ENCODE data around the gene WDR62. TPM values are rescaled to one million over a fixed set of nuclear protein-coding genes. Genes with fewer than 3 reads are reported as not detected.
A peak's percentile ranks its signal among the peaks of the same experiment; 100 is the strongest.

WDR62 gene
- total and polyA plus RNA-seq, 10 of the 15 experiments (the other 5 are each of a cell fraction or from before 2014, with no cell fraction given): 0.08 to 20.6 (median 10.9) TPM

GRCh38 chr19:36054119-36054732 is 471 bp upstream of the WDR62 start, which contains the start of gene THAP8 (continued):
- TF ChIP-seq CUX1 (IDR thresholded peaks at IDR 0.05; ENCODE audit: insufficient replicate concordance, low read depth, low read length) (no peak), MTA3 (IDR thresholded peaks at IDR 0.05; ENCODE audit: borderline replicate concordance, low read length) (no peak), MYC (IDR thresholded peaks at IDR 0.05; ENCODE audit: insufficient read depth, insufficient read length, insufficient replicate concordance, low read length, severe bottlenecking) (no peak), SMARCA5 (IDR thresholded peaks at IDR 0.05) (no peak), TAF1 (IDR thresholded peaks at IDR 0.05; ENCODE audit: borderline replicate concordance, low read depth, low read length) (no peak), SUZ12 (IDR thresholded peaks at IDR 0.05; ENCODE audit: unreplicated experiment) (no peak), POU2F2 (IDR thresholded peaks at IDR 0.05; ENCODE audit: borderline replicate concordance, low read depth, low read length) (no peak; the same call in 2 of the 3 replicates), JUND (IDR thresholded peaks at IDR 0.05; ENCODE audit: low read depth, low read length) (peak; percentile 27; the same call in 1 of the 2 replicates), SMC3 (IDR thresholded peaks at IDR 0.05; ENCODE audit: borderline replicate concordance, low read length) (no peak), NFIC (IDR thresholded peaks at IDR 0.05; ENCODE audit: low read depth, low read length) (no peak), ASH2L (IDR thresholded peaks at IDR 0.05; ENCODE audit: borderline replicate concordance, low read depth) (peak; percentile 38; the same call in 1 of the 2 replicates), TBL1XR1 (IDR thresholded peaks at IDR 0.05; ENCODE audit: low read depth, low read length) (no peak), RB1 (IDR thresholded peaks at IDR 0.05; ENCODE audit: borderline replicate concordance) (peak; percentile 58; the same call in 1 of the 2 replicates), EED (IDR thresholded peaks at IDR 0.05; ENCODE audit: low read depth) (no peak), NR2F1 (conservative IDR thresholded peaks at IDR 0.05) (peak; percentile 45; the same call in 1 of the 2 replicates), DPF2 (IDR thresholded peaks at IDR 0.05) (peak; percentile 3; the same call in 1 of the 2 replicates), HDGF (IDR thresholded peaks at IDR 0.05) (peak; percentile 94; the same call in 1 of the 2 replicates), KDM1A (IDR thresholded peaks at IDR 0.05; ENCODE audit: borderline replicate concordance) (no peak), POLR2AphosphoS2 (IDR thresholded peaks at IDR 0.05; ENCODE audit: low read depth, low read length) (peak; percentile 87; the same call in 1 of the 2 replicates), MXI1 (IDR thresholded peaks at IDR 0.05; ENCODE audit: low read depth, low read length) (peak; percentile 74; the same call in 1 of the 2 replicates), MEF2B (IDR thresholded peaks at IDR 0.05; ENCODE audit: partially characterized antibody, poor library complexity, severe bottlenecking) (peak; percentile 69), ETV6 (conservative IDR thresholded peaks at IDR 0.05 in 1 of 2, IDR thresholded peaks at IDR 0.05 in 1 of 2; ENCODE audit: borderline replicate concordance in 1 of 2, low read depth in 1 of 2) (no peak)
- TF ChIP-seq, protein P1, sequence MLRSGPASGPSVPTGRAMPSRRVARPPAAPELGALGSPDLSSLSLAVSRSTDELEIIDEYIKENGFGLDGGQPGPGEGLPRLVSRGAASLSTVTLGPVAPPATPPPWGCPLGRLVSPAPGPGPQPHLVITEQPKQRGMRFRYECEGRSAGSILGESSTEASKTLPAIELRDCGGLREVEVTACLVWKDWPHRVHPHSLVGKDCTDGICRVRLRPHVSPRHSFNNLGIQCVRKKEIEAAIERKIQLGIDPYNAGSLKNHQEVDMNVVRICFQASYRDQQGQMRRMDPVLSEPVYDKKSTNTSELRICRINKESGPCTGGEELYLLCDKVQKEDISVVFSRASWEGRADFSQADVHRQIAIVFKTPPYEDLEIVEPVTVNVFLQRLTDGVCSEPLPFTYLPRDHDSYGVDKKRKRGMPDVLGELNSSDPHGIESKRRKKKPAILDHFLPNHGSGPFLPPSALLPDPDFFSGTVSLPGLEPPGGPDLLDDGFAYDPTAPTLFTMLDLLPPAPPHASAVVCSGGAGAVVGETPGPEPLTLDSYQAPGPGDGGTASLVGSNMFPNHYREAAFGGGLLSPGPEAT (IDR thresholded peaks at IDR 0.05; ENCODE audit: low read depth): peak; percentile 34; the same call in 1 of the 2 replicates
